ENCODE results near the gene VPS45.
"Not testable (repeated sequence)": the region's sequence is repeated elsewhere in the genome, so short reads cannot be mapped to it uniquely, and the experiment has no call there.

The VPS45 gene

DNA sequence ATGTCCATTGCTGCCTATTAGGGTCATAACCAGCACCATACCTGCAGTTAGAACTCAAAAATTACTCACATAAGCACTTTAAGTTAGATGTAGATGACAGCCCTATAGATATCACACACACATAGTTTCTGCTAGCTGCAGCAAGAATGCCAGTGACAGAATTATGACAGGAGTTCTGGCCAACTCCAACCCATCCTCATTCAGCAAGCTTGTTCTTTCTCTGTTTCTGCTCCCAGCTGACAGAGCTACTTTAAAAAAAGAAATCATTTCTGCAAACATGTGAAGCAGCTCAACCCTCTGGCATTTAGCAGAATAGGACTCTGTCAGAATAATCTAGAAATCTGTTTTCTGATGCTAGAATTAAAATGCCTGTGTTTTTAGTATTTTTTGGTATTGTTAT is 33.2 kb upstream of the VPS45 start:
- TF ChIP-seq TCF4 (CRISPR knock-in tag; IDR thresholded peaks at IDR 0.05; ENCODE audit: borderline replicate concordance): no peak
- TF ChIP-seq BACH2 (CRISPR knock-in tag; IDR thresholded peaks at IDR 0.05; ENCODE audit: borderline replicate concordance): no peak
- TF ChIP-seq ZNF8 (CRISPR knock-in tag; IDR thresholded peaks at IDR 0.05): no peak
- no peak for TF ChIP-seq ZFP30 (CRISPR knock-in tag; IDR thresholded peaks at IDR 0.05)
- no peak for TF ChIP-seq PPARA (CRISPR knock-in tag; IDR thresholded peaks at IDR 0.05; ENCODE audit: borderline replicate concordance)
- no peak for TF ChIP-seq RARB (CRISPR knock-in tag; IDR thresholded peaks at IDR 0.05)
- TF ChIP-seq, protein P1, sequence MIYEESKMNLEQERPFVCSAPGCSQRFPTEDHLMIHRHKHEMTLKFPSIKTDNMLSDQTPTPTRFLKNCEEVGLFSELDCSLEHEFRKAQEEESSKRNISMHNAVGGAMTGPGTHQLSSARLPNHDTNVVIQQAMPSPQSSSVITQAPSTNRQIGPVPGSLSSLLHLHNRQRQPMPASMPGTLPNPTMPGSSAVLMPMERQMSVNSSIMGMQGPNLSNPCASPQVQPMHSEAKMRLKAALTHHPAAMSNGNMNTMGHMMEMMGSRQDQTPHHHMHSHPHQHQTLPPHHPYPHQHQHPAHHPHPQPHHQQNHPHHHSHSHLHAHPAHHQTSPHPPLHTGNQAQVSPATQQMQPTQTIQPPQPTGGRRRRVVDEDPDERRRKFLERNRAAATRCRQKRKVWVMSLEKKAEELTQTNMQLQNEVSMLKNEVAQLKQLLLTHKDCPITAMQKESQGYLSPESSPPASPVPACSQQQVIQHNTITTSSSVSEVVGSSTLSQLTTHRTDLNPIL (CRISPR knock-in tag; IDR thresholded peaks at IDR 0.05; ENCODE audit: low read depth): no peak
- TF ChIP-seq ARNTL (CRISPR knock-in tag; IDR thresholded peaks at IDR 0.05; ENCODE audit: borderline replicate concordance, low read depth): no peak
- TF ChIP-seq ZNF565 (CRISPR knock-in tag; conservative IDR thresholded peaks at IDR 0.05; ENCODE audit: low read depth): no peak
- TF ChIP-seq, protein P2, sequence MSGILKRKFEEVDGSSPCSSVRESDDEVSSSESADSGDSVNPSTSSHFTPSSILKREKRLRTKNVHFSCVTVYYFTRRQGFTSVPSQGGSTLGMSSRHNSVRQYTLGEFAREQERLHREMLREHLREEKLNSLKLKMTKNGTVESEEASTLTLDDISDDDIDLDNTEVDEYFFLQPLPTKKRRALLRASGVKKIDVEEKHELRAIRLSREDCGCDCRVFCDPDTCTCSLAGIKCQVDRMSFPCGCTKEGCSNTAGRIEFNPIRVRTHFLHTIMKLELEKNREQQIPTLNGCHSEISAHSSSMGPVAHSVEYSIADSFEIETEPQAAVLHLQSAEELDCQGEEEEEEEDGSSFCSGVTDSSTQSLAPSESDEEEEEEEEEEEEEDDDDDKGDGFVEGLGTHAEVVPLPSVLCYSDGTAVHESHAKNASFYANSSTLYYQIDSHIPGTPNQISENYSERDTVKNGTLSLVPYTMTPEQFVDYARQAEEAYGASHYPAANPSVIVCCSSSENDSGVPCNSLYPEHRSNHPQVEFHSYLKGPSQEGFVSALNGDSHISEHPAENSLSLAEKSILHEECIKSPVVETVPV (CRISPR knock-in tag; IDR thresholded peaks at IDR 0.05): no peak
- no peak for TF ChIP-seq ZFP3 (CRISPR knock-in tag; IDR thresholded peaks at IDR 0.05)
- no peak for TF ChIP-seq ESRRG (CRISPR knock-in tag; IDR thresholded peaks at IDR 0.05)
- TF ChIP-seq CSDC2 (CRISPR knock-in tag; IDR thresholded peaks at IDR 0.05): no peak
- TF ChIP-seq ISL1 (CRISPR knock-in tag; IDR thresholded peaks at IDR 0.05): no peak
- no peak for TF ChIP-seq ZNF70 (CRISPR knock-in tag; IDR thresholded peaks at IDR 0.05)
- TF ChIP-seq, protein P3, sequence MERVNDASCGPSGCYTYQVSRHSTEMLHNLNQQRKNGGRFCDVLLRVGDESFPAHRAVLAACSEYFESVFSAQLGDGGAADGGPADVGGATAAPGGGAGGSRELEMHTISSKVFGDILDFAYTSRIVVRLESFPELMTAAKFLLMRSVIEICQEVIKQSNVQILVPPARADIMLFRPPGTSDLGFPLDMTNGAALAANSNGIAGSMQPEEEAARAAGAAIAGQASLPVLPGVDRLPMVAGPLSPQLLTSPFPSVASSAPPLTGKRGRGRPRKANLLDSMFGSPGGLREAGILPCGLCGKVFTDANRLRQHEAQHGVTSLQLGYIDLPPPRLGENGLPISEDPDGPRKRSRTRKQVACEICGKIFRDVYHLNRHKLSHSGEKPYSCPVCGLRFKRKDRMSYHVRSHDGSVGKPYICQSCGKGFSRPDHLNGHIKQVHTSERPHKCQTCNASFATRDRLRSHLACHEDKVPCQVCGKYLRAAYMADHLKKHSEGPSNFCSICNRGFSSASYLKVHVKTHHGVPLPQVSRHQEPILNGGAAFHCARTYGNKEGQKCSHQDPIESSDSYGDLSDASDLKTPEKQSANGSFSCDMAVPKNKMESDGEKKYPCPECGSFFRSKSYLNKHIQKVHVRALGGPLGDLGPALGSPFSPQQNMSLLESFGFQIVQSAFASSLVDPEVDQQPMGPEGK (CRISPR knock-in tag; IDR thresholded peaks at IDR 0.05; ENCODE audit: borderline replicate concordance): no peak
- no peak for TF ChIP-seq SNAI2 (CRISPR knock-in tag; IDR thresholded peaks at IDR 0.05)
- no peak for ATAC-seq

DNA sequence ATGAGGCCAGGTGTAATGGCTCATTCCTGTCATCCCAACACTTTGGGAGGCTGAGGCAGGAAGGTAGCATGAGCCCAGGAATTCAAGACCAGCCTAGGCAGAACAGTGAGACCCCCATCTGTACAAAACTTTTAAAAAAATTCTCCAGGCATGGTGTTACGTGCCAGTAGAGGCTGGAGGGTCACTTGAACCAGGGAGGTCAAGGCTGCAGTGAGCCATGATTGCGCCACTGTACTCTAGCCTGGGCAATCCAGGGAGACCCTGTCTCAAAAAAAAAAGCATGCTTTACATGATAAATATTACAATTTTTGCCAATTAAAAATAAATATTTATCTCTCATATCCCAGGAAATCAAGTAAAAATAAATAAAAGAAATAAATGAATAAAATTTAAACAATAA is 17.6 kb upstream of the VPS45 start:
- ATAC-seq: no peak
- TF ChIP-seq ESRRG (CRISPR knock-in tag; IDR thresholded peaks at IDR 0.05) (no peak), CSDC2 (CRISPR knock-in tag; IDR thresholded peaks at IDR 0.05) (no peak)
- TF ChIP-seq, protein P4, sequence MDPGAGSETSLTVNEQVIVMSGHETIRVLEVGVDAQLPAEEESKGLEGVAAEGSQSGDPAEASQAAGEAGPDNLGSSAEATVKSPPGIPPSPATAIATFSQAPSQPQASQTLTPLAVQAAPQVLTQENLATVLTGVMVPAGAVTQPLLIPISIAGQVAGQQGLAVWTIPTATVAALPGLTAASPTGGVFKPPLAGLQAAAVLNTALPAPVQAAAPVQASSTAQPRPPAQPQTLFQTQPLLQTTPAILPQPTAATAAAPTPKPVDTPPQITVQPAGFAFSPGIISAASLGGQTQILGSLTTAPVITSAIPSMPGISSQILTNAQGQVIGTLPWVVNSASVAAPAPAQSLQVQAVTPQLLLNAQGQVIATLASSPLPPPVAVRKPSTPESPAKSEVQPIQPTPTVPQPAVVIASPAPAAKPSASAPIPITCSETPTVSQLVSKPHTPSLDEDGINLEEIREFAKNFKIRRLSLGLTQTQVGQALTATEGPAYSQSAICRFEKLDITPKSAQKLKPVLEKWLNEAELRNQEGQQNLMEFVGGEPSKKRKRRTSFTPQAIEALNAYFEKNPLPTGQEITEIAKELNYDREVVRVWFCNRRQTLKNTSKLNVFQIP (CRISPR knock-in tag; IDR thresholded peaks at IDR 0.05; ENCODE audit: borderline replicate concordance, low read depth): no peak

DNA sequence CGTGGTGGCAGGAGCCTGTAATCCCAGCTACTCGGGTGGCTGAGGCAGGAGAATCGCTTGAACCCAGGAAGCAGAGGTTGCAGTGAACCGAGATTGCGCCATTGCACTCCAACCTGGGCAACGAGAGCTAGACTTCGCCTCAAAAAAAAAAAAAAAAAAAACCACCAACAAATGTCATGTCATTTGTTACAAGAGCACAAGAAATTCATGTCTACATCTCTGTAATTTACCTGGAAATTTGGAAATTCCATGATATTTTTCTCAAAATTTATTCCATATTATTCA is 16.5 kb upstream of the VPS45 start:
- TF ChIP-seq, protein P2 (CRISPR knock-in tag; IDR thresholded peaks at IDR 0.05): no peak
- TF ChIP-seq, protein P5, sequence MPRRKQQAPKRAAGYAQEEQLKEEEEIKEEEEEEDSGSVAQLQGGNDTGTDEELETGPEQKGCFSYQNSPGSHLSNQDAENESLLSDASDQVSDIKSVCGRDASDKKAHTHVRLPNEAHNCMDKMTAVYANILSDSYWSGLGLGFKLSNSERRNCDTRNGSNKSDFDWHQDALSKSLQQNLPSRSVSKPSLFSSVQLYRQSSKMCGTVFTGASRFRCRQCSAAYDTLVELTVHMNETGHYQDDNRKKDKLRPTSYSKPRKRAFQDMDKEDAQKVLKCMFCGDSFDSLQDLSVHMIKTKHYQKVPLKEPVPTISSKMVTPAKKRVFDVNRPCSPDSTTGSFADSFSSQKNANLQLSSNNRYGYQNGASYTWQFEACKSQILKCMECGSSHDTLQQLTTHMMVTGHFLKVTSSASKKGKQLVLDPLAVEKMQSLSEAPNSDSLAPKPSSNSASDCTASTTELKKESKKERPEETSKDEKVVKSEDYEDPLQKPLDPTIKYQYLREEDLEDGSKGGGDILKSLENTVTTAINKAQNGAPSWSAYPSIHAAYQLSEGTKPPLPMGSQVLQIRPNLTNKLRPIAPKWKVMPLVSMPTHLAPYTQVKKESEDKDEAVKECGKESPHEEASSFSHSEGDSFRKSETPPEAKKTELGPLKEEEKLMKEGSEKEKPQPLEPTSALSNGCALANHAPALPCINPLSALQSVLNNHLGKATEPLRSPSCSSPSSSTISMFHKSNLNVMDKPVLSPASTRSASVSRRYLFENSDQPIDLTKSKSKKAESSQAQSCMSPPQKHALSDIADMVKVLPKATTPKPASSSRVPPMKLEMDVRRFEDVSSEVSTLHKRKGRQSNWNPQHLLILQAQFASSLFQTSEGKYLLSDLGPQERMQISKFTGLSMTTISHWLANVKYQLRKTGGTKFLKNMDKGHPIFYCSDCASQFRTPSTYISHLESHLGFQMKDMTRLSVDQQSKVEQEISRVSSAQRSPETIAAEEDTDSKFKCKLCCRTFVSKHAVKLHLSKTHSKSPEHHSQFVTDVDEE (CRISPR knock-in tag; IDR thresholded peaks at IDR 0.05): no peak
- no peak for TF ChIP-seq OSR1 (CRISPR knock-in tag; IDR thresholded peaks at IDR 0.05)
- no peak for TF ChIP-seq ZNF565 (CRISPR knock-in tag; conservative IDR thresholded peaks at IDR 0.05; ENCODE audit: low read depth)
- TF ChIP-seq ARNTL (CRISPR knock-in tag; IDR thresholded peaks at IDR 0.05; ENCODE audit: borderline replicate concordance, low read depth): no peak
- no peak for TF ChIP-seq GLIS3 (CRISPR knock-in tag; IDR thresholded peaks at IDR 0.05)
- TF ChIP-seq ZFP3 (CRISPR knock-in tag; IDR thresholded peaks at IDR 0.05): no peak
- no peak for TF ChIP-seq ZNF70 (CRISPR knock-in tag; IDR thresholded peaks at IDR 0.05)
- TF ChIP-seq, protein P3 (CRISPR knock-in tag; IDR thresholded peaks at IDR 0.05; ENCODE audit: borderline replicate concordance): no peak
- no peak for TF ChIP-seq ZC3H10 (CRISPR knock-in tag; IDR thresholded peaks at IDR 0.05)
- TF ChIP-seq CSDC2 (CRISPR knock-in tag; IDR thresholded peaks at IDR 0.05): no peak
- no peak for TF ChIP-seq PPARA (CRISPR knock-in tag; IDR thresholded peaks at IDR 0.05; ENCODE audit: borderline replicate concordance)
- no peak for TF ChIP-seq ESRRG (CRISPR knock-in tag; IDR thresholded peaks at IDR 0.05)
- no peak for TF ChIP-seq BACH2 (CRISPR knock-in tag; IDR thresholded peaks at IDR 0.05; ENCODE audit: borderline replicate concordance)
- ATAC-seq: no peak; the same call in 1 of the 3 replicates

DNA sequence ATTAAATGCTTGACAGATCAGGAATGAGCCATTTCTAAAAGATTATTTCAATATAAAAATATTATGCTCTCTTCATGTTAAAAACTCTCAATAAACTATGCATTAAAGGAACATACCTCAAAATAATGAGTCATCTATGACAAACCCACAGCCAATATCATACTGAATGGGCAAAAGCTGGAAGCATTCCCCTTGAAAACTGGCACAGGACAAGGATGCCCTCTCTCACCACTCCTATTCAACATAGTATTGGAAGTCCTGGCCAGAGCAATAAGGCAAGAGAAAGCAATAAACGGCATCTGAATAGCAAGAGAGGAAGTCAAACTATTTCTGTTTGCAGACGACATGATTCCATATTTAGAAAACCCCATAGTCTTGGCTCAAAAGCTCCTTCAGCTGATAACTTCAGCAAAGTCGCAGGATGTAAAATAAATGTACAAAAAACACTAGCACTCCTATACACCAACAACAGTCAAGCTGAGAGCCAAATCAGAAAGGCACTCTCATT is 15.6 kb upstream of the VPS45 start:
- ATAC-seq: not testable (repeated sequence)

All from SK-N-SH treated with all-trans-retinoic acid at 6 μM for 48 hours (cell line).